Activated CD8-positive, alpha-beta T cell treated with anti-CD3 and anti-CD28 coated beads for 36 hours (primary cell): Measurements from ENCODE around the gene SOD3. TPM values are rescaled to one million over a fixed set of nuclear protein-coding genes. Genes with fewer than 3 reads are reported as not detected.

ENCODE experiments used
- ATAC-seq: fragments of 200-7000 bp; cut with Tn5 transposase; one replicate; pipeline ENCODE4 v1.10.0; 2021; ENCODE audit warnings: mild to moderate bottlenecking, moderate library complexity
- CTCF ChIA-PET: fragments of 350-600 bp; sonication (Branson Sonifier 250); formaldehyde crosslinking; loops from one replicate; lab custom pipeline; 2021; ENCODE audit warnings: antibody characterized with exemption; lab: Charles Lee
- POLR2A ChIA-PET: fragments of 350-600 bp; sonication (Branson Sonifier 250); formaldehyde crosslinking; loops from one replicate; lab custom pipeline; 2021; ENCODE audit warnings: antibody characterized with exemption; lab: Charles Lee
- DNase-seq: peaks from one replicate; pipeline ENCODE4 v3.0.0-alpha.2; 2020
- H3K27ac Mint-ChIP-seq: one replicate; pipeline ENCODE4 v1.8.0; 2021; ENCODE audit warnings: mild to moderate bottlenecking, mixed read lengths
- H3K27me3 Mint-ChIP-seq: one replicate; pipeline ENCODE4 v1.8.0; 2021; ENCODE audit warnings: mixed read lengths
- H3K36me3 Mint-ChIP-seq: one replicate; pipeline ENCODE4 v1.8.0; 2021; ENCODE audit warnings: low read depth, mixed read lengths
- H3K4me1 Mint-ChIP-seq: one replicate; pipeline ENCODE4 v1.8.0; 2021; ENCODE audit warnings: low read depth, mixed read lengths
- H3K4me3 Mint-ChIP-seq: one replicate; pipeline ENCODE4 v1.8.0; 2021; ENCODE audit warnings: mild to moderate bottlenecking, moderate library complexity, mixed read lengths
- H3K9me3 Mint-ChIP-seq: one replicate; pipeline ENCODE4 v1.8.0; 2021; ENCODE audit warnings: mixed read lengths
- CTCF ChIP-seq: fragments of 200-600 bp; IDR thresholded peaks from one replicate; pipeline ENCODE4 v1.8.0; 2022; ENCODE audit warnings: antibody characterized with exemption, mild to moderate bottlenecking
- intact Hi-C: fragments of 100-400 bp; cut with micrococcal nuclease; formaldehyde crosslinking; loops from one replicate; pipeline ENCODE4 v1.10.0; 2022
- total RNA-seq, 2 experiments: library from RNA; stranded (reverse); gene quantifications; one replicate each; pipeline ENCODE4 v1.2.3, GENCODE V29; 2021

Gene SOD3
- total RNA-seq, 2 experiments from 2014 or later: not detected

- DNase-seq: no peak
Observed at GRCh38 chr4:24840362-24840761, 45.0 kb downstream of the SOD3 start.

GRCh38 chr4:24840826-24841543, 45.6 kb downstream of the SOD3 start:
- H3K4me3 Mint-ChIP-seq: no peak overlapping the region
- intact Hi-C loops: no loop called here
- no peaks in the 10 kb centered on the region for H3K36me3 Mint-ChIP-seq
- H3K9me3 Mint-ChIP-seq: no peaks in the 10 kb centered on the region
- no peaks in the 10 kb centered on the region for H3K27me3 Mint-ChIP-seq
- TF ChIP-seq CTCF: no peak
- CTCF ChIA-PET: no interaction called here
- no peak for DNase-seq
- no peak for ATAC-seq
- POLR2A ChIA-PET: no interaction called here
- H3K27ac Mint-ChIP-seq: no peak overlapping the region
- H3K4me1 Mint-ChIP-seq: no peaks in the 10 kb centered on the region

More at GRCh38 chr4:24840362-24840761, 45.0 kb downstream of the SOD3 start:
- H3K4me3 Mint-ChIP-seq: no peak overlapping the region
- no peaks in the 10 kb centered on the region for H3K9me3 Mint-ChIP-seq
- no peak for TF ChIP-seq CTCF
- no peaks in the 10 kb centered on the region for H3K36me3 Mint-ChIP-seq
- CTCF ChIA-PET: no interaction called here
- no peak for ATAC-seq
- H3K27ac Mint-ChIP-seq: no peak overlapping the region
- intact Hi-C loops: no loop called here
- H3K4me1 Mint-ChIP-seq: no peaks in the 10 kb centered on the region
- POLR2A ChIA-PET: no interaction called here
- H3K27me3 Mint-ChIP-seq: no peaks in the 10 kb centered on the region

GRCh38 chr4:24842356-24842755, 47.0 kb downstream of the SOD3 start:
- no peaks in the 10 kb centered on the region for H3K27me3 Mint-ChIP-seq
- ChIA-PET CTCF (no interaction called here), POLR2A (no interaction called here)
- no peak for TF ChIP-seq CTCF
- no peaks in the 10 kb centered on the region for H3K4me1 Mint-ChIP-seq
- H3K4me3 Mint-ChIP-seq: no peak overlapping the region
- DNase-seq (no peak), ATAC-seq (no peak)
- no peaks in the 10 kb centered on the region for H3K9me3 Mint-ChIP-seq
- H3K27ac Mint-ChIP-seq: no peak overlapping the region
- intact Hi-C loops: no loop called here
- H3K36me3 Mint-ChIP-seq: no peaks in the 10 kb centered on the region

- TF ChIP-seq CTCF: no peak
- no peak for ATAC-seq
Observed at GRCh38 chr4:24843096-24843495, 47.7 kb downstream of the SOD3 start.

GRCh38 chr4:24845132-24845531, 49.8 kb downstream of the SOD3 start:
- H3K27me3 Mint-ChIP-seq: no peaks in the 10 kb centered on the region
- no peak for TF ChIP-seq CTCF
- ATAC-seq (no peak), DNase-seq (no peak)
- H3K4me1 Mint-ChIP-seq: no peaks in the 10 kb centered on the region
- H3K36me3 Mint-ChIP-seq: no peaks in the 10 kb centered on the region
- H3K9me3 Mint-ChIP-seq: no peaks in the 10 kb centered on the region
- intact Hi-C loops: no loop called here
- ChIA-PET POLR2A (no interaction called here), CTCF (interaction anchor here (0.8 to 0.9 kb wide), 2 partner anchors 88 to 135 kb away, joined by 3 read pairs; no protein-coding TSS in a partner anchor)
- H3K4me3 Mint-ChIP-seq: no peak overlapping the region
- no peak overlapping the region for H3K27ac Mint-ChIP-seq

More at GRCh38 chr4:24843096-24843495, 47.7 kb downstream of the SOD3 start:
- CTCF ChIA-PET: interaction anchor here (0.5 kb wide), 1 partner anchor 100 kb away, joined by 3 read pairs; no protein-coding TSS in a partner anchor
- POLR2A ChIA-PET: no interaction called here
- Mint-ChIP-seq H3K27me3 (no peaks in the 10 kb centered on the region), H3K9me3 (no peaks in the 10 kb centered on the region), H3K27ac (no peak overlapping the region), H3K36me3 (no peaks in the 10 kb centered on the region), H3K4me3 (no peak overlapping the region), H3K4me1 (no peaks in the 10 kb centered on the region)
- no peak for DNase-seq
- intact Hi-C loops: no loop called here
